ENCODE measurements around the gene KLHL34. TPM values are rescaled to one million over a fixed set of nuclear protein-coding genes. Genes with fewer than 3 reads are reported as not detected.

The KLHL34 gene
- total and polyA plus RNA-seq, 2 experiments from 2014 or later: not detected

- no peaks in the 10 kb centered on the region for H3K27me3 ChIP-seq
- no peaks in the 10 kb centered on the region for H4K20me1 ChIP-seq (ENCODE audit: insufficient read depth, poor library complexity, severe bottlenecking)
- H3K79me2 ChIP-seq: no peaks in the 10 kb centered on the region
- no peak overlapping the region for H3K27ac ChIP-seq
- H2AFZ ChIP-seq: no peak overlapping the region
- H3K4me2 ChIP-seq: no peak overlapping the region
- no peaks in the 10 kb centered on the region for H3K36me3 ChIP-seq (replicated peaks; ENCODE audit: insufficient read depth, low read depth)
- 67% methylated on average over 4 of the region's 4 CpGs for WGBS (ENCODE audit: low lambda C conversion rate, missing lambda C conversion rate)
- no peaks in the 10 kb centered on the region for H3K4me1 ChIP-seq (ENCODE audit: insufficient read depth)
- no peaks in the 10 kb centered on the region for H3K9me3 ChIP-seq (ENCODE audit: low read depth)
- TF ChIP-seq EZH2phosphoT487 (IDR thresholded peaks at IDR 0.05; ENCODE audit: low read depth, severe bottlenecking, unreplicated experiment) (no peak), EZH2 (IDR thresholded peaks at IDR 0.05; ENCODE audit: borderline replicate concordance) (no peak), CTCF (IDR thresholded peaks at IDR 0.05; ENCODE audit: poor library complexity) (no peak)
- no peak for DNase-seq (ENCODE audit: low spot score)
- H3K9me2 ChIP-seq (replicated peaks; ENCODE audit: insufficient read depth): no peaks in the 10 kb centered on the region
- no peak overlapping the region for H3K4me3 ChIP-seq
These were observed 8.1 kb upstream of the KLHL34 start for GRCh38 chrX:21666252-21666651.

- Histone ChIP-seq H3K4me2 (no peak overlapping the region), H4K20me1 (ENCODE audit: insufficient read depth, poor library complexity, severe bottlenecking) (no peaks in the 10 kb centered on the region), H3K36me3 (replicated peaks; ENCODE audit: insufficient read depth, low read depth) (no peaks in the 10 kb centered on the region), H3K4me1 (ENCODE audit: insufficient read depth) (no peaks in the 10 kb centered on the region), H2AFZ (no peak overlapping the region), H3K27ac (no peak overlapping the region), H3K79me2 (no peaks in the 10 kb centered on the region), H3K9me3 (ENCODE audit: low read depth) (no peaks in the 10 kb centered on the region), H3K4me3 (no peak overlapping the region), H3K9me2 (replicated peaks; ENCODE audit: insufficient read depth) (no peaks in the 10 kb centered on the region), H3K27me3 (no peaks in the 10 kb centered on the region)
- 64% methylated on average over 4 of the region's 4 CpGs for WGBS (ENCODE audit: low lambda C conversion rate, missing lambda C conversion rate)
- DNase-seq (ENCODE audit: low spot score): no peak
- TF ChIP-seq EZH2phosphoT487 (IDR thresholded peaks at IDR 0.05; ENCODE audit: low read depth, severe bottlenecking, unreplicated experiment) (no peak), CTCF (IDR thresholded peaks at IDR 0.05; ENCODE audit: poor library complexity) (no peak), EZH2 (IDR thresholded peaks at IDR 0.05; ENCODE audit: borderline replicate concordance) (no peak)
These were observed 4.6 kb upstream of the KLHL34 start for GRCh38 chrX:21662761-21663160.

GRCh38 chrX:21661316-21661715 lies 3.2 kb upstream of the KLHL34 start:
- Histone ChIP-seq H3K79me2 (no peaks in the 10 kb centered on the region), H3K27me3 (no peaks in the 10 kb centered on the region), H3K9me3 (ENCODE audit: low read depth) (no peaks in the 10 kb centered on the region), H3K4me1 (ENCODE audit: insufficient read depth) (no peaks in the 10 kb centered on the region), H3K4me2 (no peak overlapping the region), H4K20me1 (ENCODE audit: insufficient read depth, poor library complexity, severe bottlenecking) (no peaks in the 10 kb centered on the region), H2AFZ (no peak overlapping the region), H3K36me3 (replicated peaks; ENCODE audit: insufficient read depth, low read depth) (no peaks in the 10 kb centered on the region), H3K4me3 (no peak overlapping the region), H3K27ac (no peak overlapping the region), H3K9me2 (replicated peaks; ENCODE audit: insufficient read depth) (no peaks in the 10 kb centered on the region)
- DNase-seq (ENCODE audit: low spot score): no peak
- 57% methylated on average over 6 of the region's 6 CpGs for WGBS (ENCODE audit: low lambda C conversion rate, missing lambda C conversion rate)
- TF ChIP-seq EZH2 (IDR thresholded peaks at IDR 0.05; ENCODE audit: borderline replicate concordance) (no peak), EZH2phosphoT487 (IDR thresholded peaks at IDR 0.05; ENCODE audit: low read depth, severe bottlenecking, unreplicated experiment) (no peak), CTCF (IDR thresholded peaks at IDR 0.05; ENCODE audit: poor library complexity) (no peak)

GRCh38 chrX:21660156-21660555 lies 2.0 kb upstream of the KLHL34 start:
- no peaks in the 10 kb centered on the region for H3K9me3 ChIP-seq (ENCODE audit: low read depth)
- no peaks in the 10 kb centered on the region for H3K9me2 ChIP-seq (replicated peaks; ENCODE audit: insufficient read depth)
- no peaks in the 10 kb centered on the region for H3K4me1 ChIP-seq (ENCODE audit: insufficient read depth)
- H3K4me2 ChIP-seq: no peak overlapping the region
- no peaks in the 10 kb centered on the region for H3K79me2 ChIP-seq
- no peaks in the 10 kb centered on the region for H3K36me3 ChIP-seq (replicated peaks; ENCODE audit: insufficient read depth, low read depth)
- no peaks in the 10 kb centered on the region for H3K27me3 ChIP-seq
- H3K27ac ChIP-seq: no peak overlapping the region
- no peak overlapping the region for H3K4me3 ChIP-seq
- no peaks in the 10 kb centered on the region for H4K20me1 ChIP-seq (ENCODE audit: insufficient read depth, poor library complexity, severe bottlenecking)
- TF ChIP-seq EZH2phosphoT487 (IDR thresholded peaks at IDR 0.05; ENCODE audit: low read depth, severe bottlenecking, unreplicated experiment): no peak
- TF ChIP-seq CTCF (IDR thresholded peaks at IDR 0.05; ENCODE audit: poor library complexity): no peak
- DNase-seq (ENCODE audit: low spot score): no peak
- WGBS (ENCODE audit: low lambda C conversion rate, missing lambda C conversion rate): 79% methylated on average over 2 of the region's 2 CpGs
- no peak overlapping the region for H2AFZ ChIP-seq

Data from hepatocyte (in vitro differentiated cells).